SK-N-SH (cell line): ENCODE results near the gene DNAH10. TPM values are rescaled to one million over a fixed set of nuclear protein-coding genes. Genes with fewer than 3 reads are reported as not detected.

ENCODE experiments used
- CTCF ChIA-PET: fragments of 300-600, 350-600 bp; formaldehyde crosslinking; extraction: SDS; loops from one replicate; lab custom pipeline; 2021; lab: Yijun Ruan, JAX
- POLR2A ChIA-PET: fragments of 350-600 bp; sonication (Branson Sonifier 250); formaldehyde crosslinking; extraction: SDS; loops from one replicate; lab custom pipeline; 2020; ENCODE audit warnings: antibody characterized with exemption, inconsistent platforms; lab: Yijun Ruan, JAX
- DNase-seq: peaks from one replicate; pipeline ENCODE4 v3.0.0; 2012
- H2AFZ ChIP-seq: fragments of 200-600 bp; sonication (generic); 2 replicates; pipeline ENCODE4 v1.8.1; 2016; ENCODE audit warnings: antibody characterized with exemption, mild to moderate bottlenecking, low read depth
- H3F3A ChIP-seq: fragments of 200-600 bp; sonication (generic); replicated peaks from 2 replicates; pipeline ENCODE3; 2016; ENCODE audit warnings: antibody characterized with exemption, mild to moderate bottlenecking; ENCODE audit not compliant: insufficient read depth
- H3K27ac ChIP-seq, 2 experiments: fragments of 200-500 bp in 1 of 2; fragments of 200-600 bp in 1 of 2; sonication (Bioruptor generic) in 1 of 2; sonication (generic), shearing (Covaris generic) in 1 of 2; 2 replicates each; pipeline versions ENCODE4 v1.5.1 to v1.6.1; 2014 to 2016; ENCODE audit warnings: low read depth in 2 of 2, inconsistent platforms in 1 of 2, low read length in 1 of 2, mild to moderate bottlenecking in 1 of 2, mixed read lengths in 1 of 2
- H3K27me3 ChIP-seq: fragments of 200-600 bp; sonication (generic), shearing (Covaris generic); 2 replicates; pipeline ENCODE4 v1.6.1; 2016; ENCODE audit warnings: mixed run types; ENCODE audit not compliant: insufficient read depth
- H3K36me3 ChIP-seq, 2 experiments: fragments of 200-500 bp in 1 of 2; fragments of 200-600 bp in 1 of 2; sonication (Bioruptor generic) in 1 of 2; sonication (generic) in 1 of 2; replicated peaks in 1 of 2; 2 replicates each; pipeline versions ENCODE3 to v1.5.1; 2014 to 2016; ENCODE audit warnings: low read length in 1 of 2, mild to moderate bottlenecking in 1 of 2; ENCODE audit not compliant: insufficient read depth in 2 of 2, control insufficient read depth in 1 of 2
- H3K4me1 ChIP-seq, 2 experiments: fragments of 200-500 bp in 1 of 2; fragments of 200-600 bp in 1 of 2; sonication (Bioruptor generic) in 1 of 2; sonication (generic), shearing (Covaris generic) in 1 of 2; 2 replicates each; pipeline versions ENCODE4 v1.5.1 to v1.6.1; 2014 to 2016; ENCODE audit warnings: low read depth in 1 of 2, low read length in 1 of 2, mixed run types in 1 of 2; ENCODE audit not compliant: insufficient read depth in 2 of 2, control insufficient read depth in 1 of 2
- H3K4me2 ChIP-seq: fragments of 200-600 bp; sonication (generic), shearing (Covaris generic); 2 replicates; pipeline ENCODE4 v1.6.1; 2017; ENCODE audit warnings: mixed run types
- H3K4me3 ChIP-seq, 2 experiments: fragments of 200-500 bp in 1 of 2; fragments of 200-600 bp in 1 of 2; sonication (Bioruptor generic) in 1 of 2; sonication (generic), shearing (Covaris generic) in 1 of 2; 2 replicates each; pipeline versions ENCODE4 v1.5.1 to v1.8.1; 2014 to 2016; ENCODE audit warnings: low read depth in 2 of 2, inconsistent platforms in 1 of 2, low read length in 1 of 2, mild to moderate bottlenecking in 1 of 2, mixed read lengths in 1 of 2, moderate library complexity in 1 of 2
- H3K79me2 ChIP-seq: fragments of 200-600 bp; sonication (generic); 2 replicates; pipeline ENCODE4 v1.8.1; 2017; ENCODE audit warnings: mild to moderate bottlenecking; ENCODE audit not compliant: insufficient read depth
- H3K9ac ChIP-seq: fragments of 200-600 bp; sonication (generic); 2 replicates; pipeline ENCODE4 v1.6.1; 2017; ENCODE audit warnings: mixed run types
- H3K9me2 ChIP-seq: fragments of 200-600 bp; sonication (generic); 2 replicates; pipeline ENCODE4 v1.6.1; 2017; ENCODE audit warnings: mixed run types
- H3K9me3 ChIP-seq: fragments of 200-600 bp; sonication (generic); 2 replicates; pipeline ENCODE4 v1.6.1; 2017; ENCODE audit warnings: mixed run types, mild to moderate bottlenecking, moderate library complexity
- H4K20me1 ChIP-seq: fragments of 200-600 bp; sonication (generic); 2 replicates; pipeline ENCODE4 v1.6.1; 2017; ENCODE audit warnings: mild to moderate bottlenecking, mixed run types; ENCODE audit not compliant: insufficient read depth
- CHD2 ChIP-seq: fragments of 150-350 bp; IDR thresholded peaks from 2 replicates; pipeline ENCODE4 v1.6.1; 2018; ENCODE audit warnings: low read length; ENCODE audit not compliant: partially characterized antibody
- ELF1 ChIP-seq: IDR thresholded peaks from 2 replicates; pipeline ENCODE4 v1.4.0; 2012
- EZH2phosphoT487 ChIP-seq: fragments of 200-600 bp; sonication (generic); IDR thresholded peaks from 2 replicates; pipeline ENCODE4 v1.6.1; 2017; ENCODE audit warnings: low read depth, mixed run types, mild to moderate bottlenecking, antibody characterized with exemption, moderate library complexity, borderline replicate concordance
- FOSL2 ChIP-seq: IDR thresholded peaks from 2 replicates; pipeline ENCODE4 v1.4.0; 2012; ENCODE audit warnings: low read depth, mild to moderate bottlenecking, moderate library complexity, borderline replicate concordance
- FOXJ3 ChIP-seq: sonication (generic); formaldehyde crosslinking; IDR thresholded peaks from 2 replicates; pipeline ENCODE4 v1.5.1; 2020; ENCODE audit warnings: mild to moderate bottlenecking, missing genetic modification reagents
- GABPA ChIP-seq: IDR thresholded peaks from 2 replicates; pipeline ENCODE4 v1.4.0; 2012; ENCODE audit warnings: low read depth, mild to moderate bottlenecking
- JUND ChIP-seq: IDR thresholded peaks from 2 replicates; pipeline ENCODE4 v1.4.0; 2012
- MEF2A ChIP-seq: IDR thresholded peaks from 2 replicates; pipeline ENCODE4 v1.4.0; 2012; ENCODE audit warnings: low read depth, borderline replicate concordance
- NFIC ChIP-seq: IDR thresholded peaks from 2 replicates; pipeline ENCODE4 v1.4.0; 2012; ENCODE audit warnings: borderline replicate concordance
- NRF1 ChIP-seq: IDR thresholded peaks from 2 replicates; pipeline ENCODE4 v1.6.1; 2012; ENCODE audit warnings: low read depth, mild to moderate bottlenecking, low read length
- POLR2AphosphoS5 ChIP-seq: IDR thresholded peaks from 2 replicates; pipeline ENCODE4 v1.6.1; 2012; ENCODE audit warnings: low read depth, low read length
- RAD21 ChIP-seq: IDR thresholded peaks from 2 replicates; pipeline ENCODE4 v1.6.1; 2012; ENCODE audit warnings: mild to moderate bottlenecking, low read length
- RCOR1 ChIP-seq: fragments of 150-350 bp; IDR thresholded peaks from 2 replicates; pipeline ENCODE4 v1.6.1; 2017; ENCODE audit warnings: antibody characterized with exemption, low read length
- RXRA ChIP-seq: IDR thresholded peaks from 2 replicates; pipeline ENCODE4 v1.4.0; 2012; ENCODE audit warnings: low read depth, mild to moderate bottlenecking, borderline replicate concordance
- SIN3A ChIP-seq: IDR thresholded peaks from 2 replicates; pipeline ENCODE4 v1.6.1; 2012; ENCODE audit warnings: low read depth, mild to moderate bottlenecking, low read length, moderate library complexity, borderline replicate concordance
- TAF1 ChIP-seq: IDR thresholded peaks from 2 replicates; pipeline ENCODE4 v1.6.1; 2012; ENCODE audit warnings: low read depth, mild to moderate bottlenecking, low read length, moderate library complexity, borderline replicate concordance
- TCF12 ChIP-seq: IDR thresholded peaks from 2 replicates; pipeline ENCODE4 v1.4.0; 2012
- WGBS: methylation state at CpG from one replicate; pipeline ENCODE4 v1.1.6; 2017; ENCODE audit warnings: low lambda C conversion rate; 5-methylcytosine and 5-hydroxymethylcytosine counted together
- polyA plus RNA-seq, 3 experiments: library from polyadenylated mRNA; depleted of rRNA; stranded (reverse); fragments of >200 nt; gene quantifications; 2 replicates each; pipeline ENCODE4 v1.2.3, GENCODE V29; 2012
- TF ChIP-seq, protein P1 (sequence below): IDR thresholded peaks from 2 replicates; pipeline ENCODE4; 2012
- TF ChIP-seq, protein P2 (sequence below): fragments of 150-350 bp; IDR thresholded peaks from 2 replicates; pipeline ENCODE4 v1.6.1; 2017; ENCODE audit warnings: antibody characterized with exemption, low read length, low read depth, borderline replicate concordance

DNAH10 gene
- polyA plus RNA-seq, 1 of the 3 experiments (the other 2 are of a cell fraction) = 0.13 TPM

DNA sequence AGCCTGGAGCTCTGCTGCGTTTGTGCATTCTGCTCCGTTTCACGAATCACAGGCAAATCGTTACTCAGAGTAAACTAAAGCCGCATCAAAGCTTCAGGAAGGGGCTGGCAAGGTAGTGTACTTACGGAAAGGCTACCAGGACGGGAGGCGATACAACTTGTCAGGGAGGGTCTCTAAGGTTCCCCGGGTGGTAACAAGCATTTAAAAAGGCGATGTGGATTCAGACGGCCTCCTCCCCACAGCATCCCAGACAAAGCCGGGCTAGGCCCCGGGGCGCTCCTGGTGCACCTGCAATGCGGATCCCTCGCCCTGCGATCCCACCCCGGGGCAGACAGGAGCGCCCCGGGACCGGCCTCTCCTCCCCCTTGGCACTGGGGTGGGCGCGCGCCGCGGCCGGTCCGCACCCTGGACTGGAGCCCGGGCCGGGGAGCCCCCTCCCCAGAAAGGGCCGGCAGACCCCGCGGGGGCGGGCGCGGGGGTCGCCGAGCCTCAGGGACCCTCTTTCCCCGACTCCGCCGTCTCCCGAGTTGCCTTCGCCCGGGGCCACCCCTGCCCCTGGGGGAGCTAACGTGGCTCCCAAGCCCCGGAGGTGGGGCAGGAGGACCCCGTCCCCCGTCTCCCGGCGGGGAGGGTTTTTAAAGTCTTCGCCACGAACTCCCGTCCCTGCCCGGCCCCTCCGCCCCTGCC, 209.8 kb downstream of the DNAH10 start:
- peak overlapping the region; percentile 82 for H3K4me2 ChIP-seq
- POLR2A ChIA-PET = interaction anchor here (1.0 kb wide), 1 partner anchor 11 kb away, joined by 3 read pairs; no protein-coding TSS in a partner anchor
- peak overlapping the region; percentile 85 for H3K9ac ChIP-seq
- peaks cover 7 to 20% of the 10 kb centered on the region in 2 experiments; a peak in 3 of 4 replicates for H3K4me1 ChIP-seq
- WGBS = 2% methylated on average over 28 of the region's 55 CpGs
- H3K9me2 ChIP-seq = no peaks in the 10 kb centered on the region
- CTCF ChIA-PET = interaction anchor here (0.8 to 1.2 kb wide), 3 partner anchors 10 to 13 kb away, joined by 3 read pairs; no protein-coding TSS in a partner anchor
- no peaks in the 10 kb centered on the region for H3K9me3 ChIP-seq
- peak overlapping the region; percentile 89 to 91 for H3K4me3 ChIP-seq
- TF ChIP-seq JUND (no peak), GABPA (no peak), FOSL2 (no peak), TAF1 (no peak), ELF1 (no peak), EZH2phosphoT487 (no peak), MEF2A (no peak), FOXJ3 (CRISPR knock-in tag) (no peak), RXRA (no peak)
- peaks cover 30% of the 10 kb centered on the region for H3F3A ChIP-seq
- no peaks in the 10 kb centered on the region for H3K27me3 ChIP-seq
- H3K36me3 ChIP-seq = peaks cover 18 to 29% of the 10 kb centered on the region in 2 experiments
- peak; percentile 69 for DNase-seq
- peaks cover 84% of the 10 kb centered on the region for H3K79me2 ChIP-seq
- peak overlapping the region; percentile 63 to 83 for H3K27ac ChIP-seq
- H2AFZ ChIP-seq = peak overlapping the region; percentile 5; the same call in 1 of the 2 replicates
- peaks cover 43% of the 10 kb centered on the region for H4K20me1 ChIP-seq

DNA sequence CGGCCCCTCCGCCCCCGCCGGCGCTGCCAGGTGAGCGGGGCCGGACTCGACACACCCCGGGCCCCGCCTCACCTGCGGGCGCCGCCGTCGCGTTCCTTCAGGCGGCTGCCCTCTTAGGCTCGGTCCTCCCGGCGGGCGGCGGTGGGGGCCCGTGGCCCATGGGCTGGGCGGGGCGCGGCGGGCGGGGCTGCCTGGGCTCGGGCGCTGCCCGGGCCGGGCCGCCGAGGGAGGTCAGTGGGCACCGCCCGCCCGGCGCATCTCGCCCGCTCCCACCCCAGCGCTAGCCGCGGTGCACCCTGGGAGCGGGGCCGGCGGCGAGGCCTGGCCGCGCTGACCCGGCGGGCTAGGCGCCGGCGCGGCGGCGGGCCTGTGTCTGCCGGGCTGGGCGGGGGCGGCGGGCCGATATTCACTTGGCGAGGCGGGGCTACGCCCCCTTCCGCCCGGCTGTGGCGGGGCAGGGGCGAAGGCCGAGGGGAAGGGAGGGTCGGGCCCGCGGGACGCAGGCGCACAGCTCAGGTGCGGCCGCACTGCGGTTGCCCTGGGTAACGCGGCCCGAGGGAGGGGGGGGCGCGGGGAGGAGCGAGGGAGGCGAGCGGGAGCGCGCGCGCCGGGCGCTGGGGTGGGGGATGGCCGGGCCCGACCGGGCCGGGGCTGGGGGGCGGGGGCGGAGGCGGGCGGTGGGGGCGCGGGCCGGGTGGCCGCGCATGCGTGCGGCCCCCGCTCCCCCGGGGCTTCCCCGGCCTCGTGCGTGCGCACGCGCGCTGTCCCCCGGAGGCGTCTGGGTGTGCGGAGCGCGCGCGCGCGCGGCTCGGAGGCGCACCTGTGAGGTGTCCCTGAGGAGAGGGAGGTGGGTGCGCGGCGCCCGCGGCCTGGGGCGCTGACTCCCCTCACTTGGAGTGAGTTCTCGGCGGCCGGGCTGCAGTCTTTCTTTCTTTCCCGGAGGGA, 210.6 kb downstream of the DNAH10 start, which contains the start of the genes CCDC92 and ZNF664:
CCDC92 (minus strand) TSS at position 375 of the 945 bp plus-strand sequence. CDS start 28,526 bp downstream, outside the sequence.
ZNF664 (plus strand) TSS at position 759 of the 945 bp plus-strand sequence. CDS start 38,930 bp downstream, outside the sequence.
- H3K4me3 ChIP-seq = peak within 1 kb of the TSS; percentile 89 to 91
- ChIA-PET POLR2A (interaction anchor here (1.0 kb wide), 2 partner anchors 12 to 24 kb away, joined by 3 to 4 read pairs; no protein-coding TSS in a partner anchor), CTCF (interaction anchor here (0.6 to 1.0 kb wide), 2 partner anchors 11 to 223 kb away, joined by 3 read pairs; no protein-coding TSS in a partner anchor)
- H3K27ac ChIP-seq = peak within 1 kb of the TSS; percentile 63 to 83
- peak; percentile 99 for DNase-seq
- peak within 1 kb of the TSS; percentile 100 for H3K4me2 ChIP-seq
- H3K27me3 ChIP-seq = no peaks in the 10 kb centered on the region
- H3K4me1 ChIP-seq = peaks cover 7 to 20% of the 10 kb centered on the region in 2 experiments; a peak in 3 of 4 replicates
- peaks cover 37% of the 10 kb centered on the region for H4K20me1 ChIP-seq
- no peaks in the 10 kb centered on the region for H3K9me2 ChIP-seq
- peak within 1 kb of the TSS; percentile 59 for H2AFZ ChIP-seq
- TF ChIP-seq POLR2AphosphoS5 (peak; percentile 34), TAF1 (0 out of 2 replicates have a peak, but pooled peaks have one; percentile 24), RCOR1 (no peak), CHD2 (peak; percentile 23), TCF12 (no peak), NFIC (no peak), EZH2phosphoT487 (no peak), SIN3A (no peak), NRF1 (peak; percentile 81), RAD21 (no peak)
- TF ChIP-seq, protein P1, sequence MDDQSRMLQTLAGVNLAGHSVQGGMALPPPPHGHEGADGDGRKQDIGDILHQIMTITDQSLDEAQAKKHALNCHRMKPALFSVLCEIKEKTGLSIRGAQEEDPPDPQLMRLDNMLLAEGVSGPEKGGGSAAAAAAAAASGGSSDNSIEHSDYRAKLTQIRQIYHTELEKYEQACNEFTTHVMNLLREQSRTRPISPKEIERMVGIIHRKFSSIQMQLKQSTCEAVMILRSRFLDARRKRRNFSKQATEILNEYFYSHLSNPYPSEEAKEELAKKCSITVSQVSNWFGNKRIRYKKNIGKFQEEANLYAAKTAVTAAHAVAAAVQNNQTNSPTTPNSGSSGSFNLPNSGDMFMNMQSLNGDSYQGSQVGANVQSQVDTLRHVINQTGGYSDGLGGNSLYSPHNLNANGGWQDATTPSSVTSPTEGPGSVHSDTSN = no peak
- TF ChIP-seq, protein P2, sequence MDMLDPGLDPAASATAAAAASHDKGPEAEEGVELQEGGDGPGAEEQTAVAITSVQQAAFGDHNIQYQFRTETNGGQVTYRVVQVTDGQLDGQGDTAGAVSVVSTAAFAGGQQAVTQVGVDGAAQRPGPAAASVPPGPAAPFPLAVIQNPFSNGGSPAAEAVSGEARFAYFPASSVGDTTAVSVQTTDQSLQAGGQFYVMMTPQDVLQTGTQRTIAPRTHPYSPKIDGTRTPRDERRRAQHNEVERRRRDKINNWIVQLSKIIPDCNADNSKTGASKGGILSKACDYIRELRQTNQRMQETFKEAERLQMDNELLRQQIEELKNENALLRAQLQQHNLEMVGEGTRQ = no peak
- peak within 1 kb of the TSS; percentile 85 for H3K9ac ChIP-seq
- peaks cover 30% of the 10 kb centered on the region for H3F3A ChIP-seq
- 1% methylated on average over 27 of the region's 138 CpGs for WGBS
- peaks cover 20 to 33% of the 10 kb centered on the region in 2 experiments for H3K36me3 ChIP-seq
- H3K9me3 ChIP-seq = no peaks in the 10 kb centered on the region
- peaks cover 78% of the 10 kb centered on the region for H3K79me2 ChIP-seq
